HG02642 (cell line): ENCODE data around the gene ALG8.
"Not testable (repeated sequence)": the region's sequence is repeated elsewhere in the genome, so short reads cannot be mapped to it uniquely, and the experiment has no call there.

Source experiments
- ATAC-seq: cut with Tn5 transposase; IDR thresholded peaks from one replicate; pipeline ENCODE4 v1.9.1; 2021; ENCODE audit warnings: mild to moderate bottlenecking; ENCODE audit not compliant: unreplicated experiment, poor library complexity

Gene ALG8

GRCh38 chr11:78076733-78077403 lies 62.6 kb downstream of the ALG8 start:
- ATAC-seq: no peak

DNA sequence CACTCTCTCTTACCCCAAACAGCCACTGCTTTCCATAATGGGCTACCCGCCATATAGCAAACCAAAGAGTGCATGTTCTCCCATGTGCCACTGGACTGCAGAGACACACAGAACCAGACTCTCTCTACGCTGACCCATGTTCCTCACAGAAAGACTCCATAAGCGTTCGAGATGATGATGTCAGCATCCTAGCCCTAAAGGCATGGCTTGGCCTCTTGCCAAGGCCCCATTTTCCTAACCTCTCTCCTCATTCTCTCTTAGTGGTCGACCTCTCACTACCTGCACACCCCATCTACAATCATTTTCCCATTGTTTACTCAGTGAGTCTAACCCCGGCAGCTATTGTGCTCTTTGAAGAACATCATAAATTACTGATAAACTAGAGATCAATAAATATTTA lies 64.7 kb downstream of the ALG8 start:
- no peak for ATAC-seq

- no peak for ATAC-seq
These were observed 67.0 kb downstream of the ALG8 start for GRCh38 chr11:78072455-78072854.

- ATAC-seq: no peak
These were observed 67.7 kb downstream of the ALG8 start for GRCh38 chr11:78071717-78072116.

DNA sequence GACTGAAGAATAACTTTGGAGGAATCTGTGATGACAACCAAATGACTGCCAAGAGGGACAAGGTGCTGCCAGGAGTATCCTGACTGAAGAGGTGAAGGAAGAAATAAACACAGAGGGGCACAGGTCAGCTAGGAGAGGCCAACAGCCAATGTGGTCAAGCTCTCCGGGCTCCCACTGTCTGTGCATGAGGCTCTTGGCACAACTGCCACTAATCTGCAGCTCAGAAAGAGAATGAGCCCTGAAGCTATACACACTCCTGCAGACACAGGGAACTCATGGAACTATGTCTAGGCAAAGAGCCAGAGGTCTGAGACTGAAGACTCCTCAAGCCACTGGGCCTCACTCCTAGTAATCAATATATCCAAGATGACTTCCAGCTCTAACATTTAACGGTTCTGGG lies 68.8 kb downstream of the ALG8 start:
- ATAC-seq: no peak

- ATAC-seq: no peak
These were observed 70.0 kb downstream of the ALG8 start for GRCh38 chr11:78069465-78069864.

- ATAC-seq: no peak
These were observed 71.7 kb downstream of the ALG8 start for GRCh38 chr11:78067704-78068103.

DNA sequence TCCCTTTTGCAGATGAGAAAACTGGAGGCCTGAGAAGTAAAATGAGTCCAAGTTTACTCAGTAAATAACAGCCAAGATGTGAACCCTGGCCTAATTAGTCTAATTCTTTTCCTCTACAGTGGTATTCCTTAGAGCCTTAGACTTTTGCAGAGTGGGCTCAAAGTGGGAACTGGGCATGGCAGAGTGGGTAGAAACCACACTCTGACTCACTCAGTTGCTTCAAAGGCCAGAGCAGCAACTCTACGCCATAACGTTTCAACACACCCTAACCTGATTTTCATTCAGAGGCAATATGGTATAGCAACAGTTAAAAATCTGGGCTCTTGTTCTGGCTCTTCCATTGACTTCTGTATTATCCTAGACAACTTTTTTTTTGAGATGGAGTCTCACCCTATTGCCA lies 73.0 kb downstream of the ALG8 start:
- no peak for ATAC-seq

GRCh38 chr11:78065203-78065602 lies 74.2 kb downstream of the ALG8 start:
- ATAC-seq: no peak

GRCh38 chr11:78063440-78064181 lies 75.8 kb downstream of the ALG8 start, which contains the start of gene THRSP:
Gene THRSP, plus strand, starts transcription at chr11:78063861. Its CDS starts 21 bp downstream, at chr11:78063882.
- no peak for ATAC-seq

DNA sequence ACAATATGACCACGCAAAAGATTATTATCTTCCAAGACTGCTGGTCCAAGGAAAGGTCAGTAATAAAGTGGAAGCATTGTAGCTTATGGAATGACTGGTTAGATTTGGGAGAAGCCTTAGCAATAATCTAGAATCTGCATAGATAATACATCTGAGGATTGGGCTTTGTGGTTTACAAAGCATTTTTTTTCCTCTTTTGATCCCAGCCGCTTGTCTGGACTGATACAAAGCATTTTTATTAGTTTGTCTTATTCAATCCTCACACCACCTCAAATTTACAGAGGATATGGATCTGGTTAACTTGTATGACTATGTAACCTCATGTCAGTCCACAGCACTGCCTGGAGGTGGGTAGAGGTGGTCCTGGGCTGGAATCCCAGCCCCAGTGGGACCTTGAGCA lies 76.8 kb downstream of the ALG8 start:
- no peak for ATAC-seq

- no peak for ATAC-seq
These were observed 77.5 kb downstream of the ALG8 start for GRCh38 chr11:78061921-78062311.

DNA sequence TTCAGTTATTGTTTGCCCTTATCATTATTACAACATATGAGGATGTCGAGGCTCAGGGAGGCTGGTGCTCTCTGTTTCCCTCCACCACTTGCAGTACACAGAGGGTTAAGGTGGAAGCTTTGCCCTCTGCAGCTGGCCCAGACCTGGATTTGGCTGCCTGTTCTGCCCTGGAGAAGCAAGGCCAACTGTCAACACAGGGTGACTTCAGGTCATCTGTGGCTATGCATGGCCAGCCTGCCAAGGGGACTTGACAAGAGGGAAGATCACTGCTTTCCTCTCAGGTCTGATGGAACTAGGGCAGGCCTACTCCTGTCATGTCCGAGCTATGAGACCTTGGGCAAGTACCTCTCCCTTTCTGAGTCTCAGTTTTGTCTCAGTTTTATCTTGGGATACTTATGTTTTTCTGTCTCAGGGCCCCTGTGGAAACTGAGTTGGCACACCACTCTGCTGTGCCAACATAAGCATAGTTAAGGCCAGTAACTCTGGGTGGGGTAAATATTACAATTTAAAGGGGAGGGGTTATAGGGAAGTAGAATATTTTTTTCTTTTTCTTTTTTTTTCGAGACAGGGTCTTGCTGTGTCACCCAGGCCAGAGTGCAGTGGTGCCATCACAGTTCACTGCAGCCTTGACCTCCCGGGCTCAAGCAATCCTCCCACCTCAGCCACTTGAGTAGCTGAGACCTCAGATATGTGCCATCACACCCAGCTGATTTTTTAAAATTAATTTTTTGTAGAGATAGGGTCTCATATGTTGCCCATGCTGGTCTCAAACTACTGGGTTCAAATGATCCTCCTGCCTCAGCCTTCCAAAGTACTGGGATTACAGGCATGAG lies 78.1 kb downstream of the ALG8 start:
- ATAC-seq: no peak

- ATAC-seq: no peak
These were observed 78.9 kb downstream of the ALG8 start for GRCh38 chr11:78060533-78060932.

GRCh38 chr11:78059749-78060328 lies 79.6 kb downstream of the ALG8 start:
- ATAC-seq: not testable (repeated sequence)

DNA sequence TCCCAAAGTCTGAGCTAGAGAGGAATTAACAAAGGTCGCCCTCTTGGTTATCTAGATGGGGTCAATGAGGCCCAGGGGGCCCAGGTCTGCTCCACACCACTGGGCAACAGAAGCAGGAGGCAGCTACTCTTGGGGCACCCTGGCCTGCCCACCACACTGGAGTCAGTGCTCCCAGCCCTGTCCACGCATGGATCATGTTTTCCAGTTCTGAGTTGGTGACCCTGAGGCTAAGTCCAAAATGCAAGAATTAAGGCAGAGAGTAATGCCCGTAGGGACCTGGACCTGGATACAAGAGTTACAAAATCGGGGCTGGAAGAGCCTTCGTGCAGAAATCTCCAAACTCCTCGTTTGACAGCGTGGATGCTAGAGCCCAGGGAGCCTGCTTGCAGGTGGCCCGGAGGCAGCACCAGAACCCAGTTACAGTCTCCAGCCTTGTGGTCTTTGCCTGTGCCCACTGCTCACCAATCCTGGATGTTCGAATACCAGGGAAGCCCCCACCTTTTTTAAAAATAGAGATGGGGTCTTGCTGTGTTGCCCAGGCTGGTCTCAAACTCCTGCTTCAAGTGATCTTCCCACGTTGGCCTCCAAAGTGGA lies 81.9 kb downstream of the ALG8 start:
- ATAC-seq: no peak

DNA sequence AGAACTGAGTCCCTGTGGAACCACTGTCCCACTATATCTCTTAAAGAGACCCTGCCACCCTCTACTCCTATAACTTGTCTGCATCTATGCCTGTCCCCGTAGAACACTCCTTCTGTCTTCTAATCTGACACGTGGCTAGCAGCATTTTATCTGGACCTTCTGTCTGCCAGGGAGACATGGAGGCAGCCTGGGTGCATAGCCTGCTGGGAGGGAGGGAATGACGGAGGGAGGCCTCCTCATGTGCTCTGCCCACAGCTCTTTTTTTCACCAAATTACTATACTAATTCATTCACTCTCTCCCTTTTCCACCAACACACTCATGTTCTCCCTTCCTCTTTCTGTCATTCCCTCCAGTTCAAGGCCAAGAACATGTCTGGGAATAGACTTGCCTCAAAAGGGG lies 83.3 kb downstream of the ALG8 start:
- no peak for ATAC-seq

GRCh38 chr11:78054971-78055370 lies 84.5 kb downstream of the ALG8 start:
- ATAC-seq: no peak

- no peak for ATAC-seq
These were observed 88.2 kb downstream of the ALG8 start for GRCh38 chr11:78050964-78051831.
